Measurements from ENCODE around the gene LAMC3.

LAMC3 gene

GRCh38 chr9:131010482-131011273 lies 1.7 kb downstream of the LAMC3 start:
- no peak for DNase-seq (ENCODE audit: low read depth)
- TF ChIP-seq, protein P1, sequence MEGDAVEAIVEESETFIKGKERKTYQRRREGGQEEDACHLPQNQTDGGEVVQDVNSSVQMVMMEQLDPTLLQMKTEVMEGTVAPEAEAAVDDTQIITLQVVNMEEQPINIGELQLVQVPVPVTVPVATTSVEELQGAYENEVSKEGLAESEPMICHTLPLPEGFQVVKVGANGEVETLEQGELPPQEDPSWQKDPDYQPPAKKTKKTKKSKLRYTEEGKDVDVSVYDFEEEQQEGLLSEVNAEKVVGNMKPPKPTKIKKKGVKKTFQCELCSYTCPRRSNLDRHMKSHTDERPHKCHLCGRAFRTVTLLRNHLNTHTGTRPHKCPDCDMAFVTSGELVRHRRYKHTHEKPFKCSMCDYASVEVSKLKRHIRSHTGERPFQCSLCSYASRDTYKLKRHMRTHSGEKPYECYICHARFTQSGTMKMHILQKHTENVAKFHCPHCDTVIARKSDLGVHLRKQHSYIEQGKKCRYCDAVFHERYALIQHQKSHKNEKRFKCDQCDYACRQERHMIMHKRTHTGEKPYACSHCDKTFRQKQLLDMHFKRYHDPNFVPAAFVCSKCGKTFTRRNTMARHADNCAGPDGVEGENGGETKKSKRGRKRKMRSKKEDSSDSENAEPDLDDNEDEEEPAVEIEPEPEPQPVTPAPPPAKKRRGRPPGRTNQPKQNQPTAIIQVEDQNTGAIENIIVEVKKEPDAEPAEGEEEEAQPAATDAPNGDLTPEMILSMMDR (IDR thresholded peaks at IDR 0.05; ENCODE audit: low read length, missing control alignments) = no peak
- no peak overlapping the region for H3K4me3 ChIP-seq (replicated peaks; ENCODE audit: low read depth, low read length)

GRCh38 chr9:131011274-131012022 lies 2.5 kb downstream of the LAMC3 start:
- no peak for DNase-seq (ENCODE audit: low read depth)
- TF ChIP-seq, protein P1 (IDR thresholded peaks at IDR 0.05; ENCODE audit: low read length, missing control alignments) = no peak
- H3K4me3 ChIP-seq (replicated peaks; ENCODE audit: low read depth, low read length) = no peak overlapping the region

- DNase-seq (ENCODE audit: low read depth) = no peak
- TF ChIP-seq, protein P1 (IDR thresholded peaks at IDR 0.05; ENCODE audit: low read length, missing control alignments) = no peak
- no peak overlapping the region for H3K4me3 ChIP-seq (replicated peaks; ENCODE audit: low read depth, low read length)
These were observed 3.0 kb downstream of the LAMC3 start for GRCh38 chr9:131012023-131012334.

DNA sequence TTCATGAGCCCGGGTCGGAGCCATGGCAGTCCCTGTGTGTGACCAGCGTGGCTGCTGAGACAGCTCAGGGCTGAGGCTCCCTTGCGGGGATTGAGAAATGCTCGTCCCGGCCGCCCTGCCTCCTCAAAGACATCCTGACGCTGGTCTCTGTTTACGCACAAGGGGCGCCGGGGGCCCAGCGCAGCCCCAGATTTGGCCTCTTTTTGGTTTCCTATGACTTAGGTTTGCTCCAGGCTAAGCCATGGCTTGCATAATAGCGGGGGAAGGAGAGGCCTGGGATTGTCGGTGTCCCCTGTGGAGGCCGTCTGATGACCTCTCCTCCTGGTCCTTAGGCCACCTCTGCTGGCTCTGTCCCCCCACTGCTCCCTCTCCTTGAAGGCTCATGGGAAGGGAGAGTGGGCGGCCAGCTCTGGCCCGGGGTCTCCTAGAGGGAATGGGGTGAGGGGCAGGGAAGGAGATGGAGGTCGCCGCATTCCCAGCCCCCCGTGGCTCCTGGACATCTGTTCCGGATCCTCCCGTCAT lies 3.5 kb downstream of the LAMC3 start:
- no peak overlapping the region for H3K4me3 ChIP-seq (replicated peaks; ENCODE audit: low read depth, low read length)
- DNase-seq (ENCODE audit: low read depth) = no peak
- TF ChIP-seq, protein P1 (IDR thresholded peaks at IDR 0.05; ENCODE audit: low read length, missing control alignments) = no peak

- DNase-seq (ENCODE audit: low read depth) = no peak
- no peak overlapping the region for H3K4me3 ChIP-seq (replicated peaks; ENCODE audit: low read depth, low read length)
- TF ChIP-seq, protein P1 (IDR thresholded peaks at IDR 0.05; ENCODE audit: low read length, missing control alignments) = no peak
These were observed 4.2 kb downstream of the LAMC3 start for GRCh38 chr9:131013015-131013755.

GRCh38 chr9:131013771-131014676 lies 5.0 kb downstream of the LAMC3 start:
- no peak overlapping the region for H3K4me3 ChIP-seq (replicated peaks; ENCODE audit: low read depth, low read length)
- TF ChIP-seq, protein P1 (IDR thresholded peaks at IDR 0.05; ENCODE audit: low read length, missing control alignments) = no peak
- no peak for DNase-seq (ENCODE audit: low read depth)

Measured in fibroblast of pulmonary artery (primary cell).